Mesenteric fat pad (tissue), 1 donor: Measurements from ENCODE around the gene UBTD2. TPM values are rescaled to one million over a fixed set of nuclear protein-coding genes. Genes with fewer than 3 reads are reported as not detected.
A peak's percentile ranks its signal among the peaks of the same experiment; 100 is the strongest.
"Not testable (repeated sequence)": the region's sequence is repeated elsewhere in the genome, so short reads cannot be mapped to it uniquely, and the experiment has no call there.

Experiments
- DNase-seq: peaks from one replicate; pipeline ENCODE4 v3.0.0-alpha.2; 2020; ENCODE audit warnings: low spot score
- total RNA-seq: library from RNA; stranded (reverse); fragmentation: NEBNext Ultra II Directional; extraction: Animal tissue kit (Norgen Biotek cat#: 25700); gene quantifications from one replicate; pipeline ENCODE4 v1.2.1, GENCODE V29; 2021
- donor health status: DM: yes; HTN: yes; CAD: no.

Gene UBTD2
- total RNA-seq, 1 donor from 2014 or later = 13.0 TPM

DNA sequence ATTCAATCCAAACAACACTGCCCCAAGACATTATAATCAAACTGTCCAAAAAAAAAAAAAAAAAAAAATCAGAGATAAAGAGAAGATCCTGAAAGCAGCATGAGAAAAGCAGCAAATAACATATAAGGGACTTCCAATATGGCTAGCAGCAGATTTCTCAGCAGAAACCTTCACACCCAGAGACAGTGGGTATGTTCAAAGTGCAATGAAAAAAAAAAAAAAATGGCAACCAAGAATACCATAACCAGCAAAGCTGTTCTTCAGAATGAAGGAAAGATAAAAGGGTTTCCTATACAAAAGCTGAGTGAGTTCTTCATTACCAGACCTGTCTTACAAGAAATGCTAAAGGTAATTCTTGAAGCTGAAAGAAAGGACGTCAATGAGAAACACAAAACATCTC, 32.1 kb downstream of the UBTD2 start:
- DNase-seq = no peak

DNA sequence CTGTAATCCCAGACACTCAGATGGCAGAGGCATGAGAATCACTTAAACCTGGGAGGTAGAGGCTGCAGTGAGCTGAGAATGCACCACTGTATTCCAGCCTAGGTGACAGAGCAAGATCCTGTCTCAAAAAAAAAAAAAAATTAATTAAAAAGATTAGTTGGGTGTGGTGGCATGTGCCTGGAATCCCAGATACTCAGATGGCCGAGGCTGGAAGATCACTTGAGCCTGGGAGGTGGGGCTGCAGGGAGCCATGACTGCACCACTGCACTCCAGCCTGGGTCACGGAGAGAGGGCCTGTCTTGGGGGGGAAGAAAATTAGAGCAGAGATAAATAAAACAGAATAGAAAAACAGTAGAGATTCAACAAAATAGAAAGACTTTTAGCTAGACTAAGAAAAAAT, 34.9 kb downstream of the UBTD2 start:
- no peak for DNase-seq

DNA sequence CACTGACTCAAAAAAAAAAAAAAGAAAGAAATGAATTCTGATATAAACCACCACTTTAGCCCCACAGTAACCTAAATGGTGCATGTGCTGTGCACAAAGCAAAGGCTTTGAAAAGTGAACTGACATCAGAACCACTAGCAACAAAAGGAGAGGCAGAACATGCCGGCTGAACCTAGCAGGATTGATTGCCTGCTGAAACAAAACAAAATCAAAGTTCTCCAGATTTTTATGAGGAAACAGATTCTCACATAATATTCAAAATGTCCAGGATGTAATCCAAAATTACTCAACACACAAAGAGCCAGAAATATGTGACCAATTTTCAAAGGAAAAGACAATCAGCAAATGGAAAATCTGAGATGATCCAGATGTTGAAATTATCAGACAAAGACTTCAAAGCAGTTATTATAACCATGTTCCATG, 37.9 kb downstream of the UBTD2 start:
- DNase-seq = no peak

DNA sequence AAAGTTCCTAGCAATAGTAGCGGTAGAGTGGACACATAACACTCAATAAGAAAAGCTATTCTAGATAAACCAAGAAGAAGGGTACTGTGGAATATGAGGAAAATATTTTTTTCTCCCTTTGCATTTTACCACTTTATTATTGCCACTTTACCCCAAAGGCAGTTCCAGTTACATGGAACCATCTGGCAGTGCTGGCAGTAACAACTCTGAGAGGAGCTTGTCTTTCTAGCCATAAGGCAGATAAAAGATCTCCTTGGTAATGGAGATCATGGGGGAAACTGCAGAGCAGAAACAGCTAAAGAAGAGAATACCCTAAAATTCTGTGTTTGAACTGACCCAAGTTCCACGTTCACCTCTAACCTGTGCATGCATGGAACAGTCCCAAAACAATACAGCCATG, 38.5 kb downstream of the UBTD2 start:
- no peak for DNase-seq

DNA sequence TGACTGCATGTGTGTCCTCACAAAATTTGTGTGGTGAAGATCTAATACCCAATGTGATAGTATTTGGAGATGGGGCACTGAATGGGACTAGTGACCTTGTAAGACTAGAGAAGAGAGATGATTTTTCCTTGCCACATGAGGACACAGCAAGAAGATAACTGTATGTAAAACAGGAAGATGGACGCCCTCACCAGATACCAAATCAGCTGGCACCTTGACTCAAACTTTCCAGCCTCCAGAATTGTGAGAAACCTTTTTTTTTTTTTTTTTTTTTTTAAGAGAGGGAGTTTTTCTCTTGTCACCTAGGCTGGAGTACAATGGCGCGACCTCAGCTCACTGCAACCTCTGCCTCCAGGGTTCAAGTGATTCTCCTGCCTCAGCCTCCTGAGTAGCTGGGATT, 40.3 kb downstream of the UBTD2 start:
- DNase-seq = no peak

DNA sequence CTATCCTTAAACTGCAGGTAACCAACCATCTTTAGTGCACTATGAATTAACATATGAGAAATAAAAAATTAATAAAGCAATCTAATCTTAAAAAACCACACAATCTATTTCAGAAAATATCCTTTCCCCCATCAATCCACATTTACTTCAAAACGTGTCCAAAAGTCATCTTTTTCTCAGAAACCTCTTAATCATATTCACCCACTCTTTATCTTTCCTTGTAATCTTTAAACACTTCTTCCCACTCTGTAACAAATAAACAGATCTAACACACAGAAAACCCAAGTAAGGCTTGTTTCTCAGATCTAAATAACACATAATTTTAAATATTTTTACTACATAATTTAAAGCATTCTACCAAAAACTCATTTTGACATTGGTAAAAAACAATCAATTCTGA, 45.2 kb downstream of the UBTD2 start:
- no peak for DNase-seq

DNA sequence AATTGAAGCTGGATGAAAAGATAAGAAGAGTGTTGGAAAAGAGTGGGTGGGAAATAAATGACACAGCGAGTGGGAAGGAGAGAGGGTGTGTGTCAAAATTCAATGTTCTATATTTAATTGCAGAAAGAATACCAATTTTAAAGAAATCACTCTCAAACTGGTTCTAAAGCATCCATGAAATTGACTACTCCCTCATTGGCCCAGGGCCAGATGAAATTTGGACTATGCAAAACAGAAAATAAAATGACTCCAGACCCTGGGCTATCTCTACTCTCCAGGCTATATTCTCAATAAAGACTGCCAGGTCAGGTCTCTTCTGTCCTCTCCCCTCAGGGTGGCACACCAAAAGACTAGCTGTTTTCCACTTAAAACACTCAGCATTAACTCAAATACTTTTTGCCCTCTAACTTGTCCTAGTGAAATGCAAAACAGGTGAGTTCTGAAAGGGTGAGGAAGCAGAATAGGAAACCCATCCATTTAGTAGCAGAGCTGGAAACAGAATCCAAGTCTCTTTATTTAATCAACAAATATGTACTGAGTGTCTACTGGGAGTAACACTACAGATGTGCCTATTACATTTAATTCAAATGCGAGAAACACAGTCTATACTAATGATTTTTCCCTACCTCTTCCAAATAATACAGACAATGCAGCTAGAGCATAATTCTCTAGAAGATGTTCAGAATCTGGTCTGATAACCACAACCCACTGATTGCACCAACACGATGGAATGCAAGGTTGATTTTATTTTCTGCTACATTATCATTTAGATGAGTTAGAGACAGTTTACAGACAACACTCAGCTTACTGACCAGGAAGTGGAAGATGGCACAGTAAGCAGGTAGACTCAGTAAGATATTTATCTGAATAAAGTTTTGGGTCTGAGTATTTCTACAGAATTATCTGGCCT, 47.5 kb downstream of the UBTD2 start:
- no peak for DNase-seq

DNA sequence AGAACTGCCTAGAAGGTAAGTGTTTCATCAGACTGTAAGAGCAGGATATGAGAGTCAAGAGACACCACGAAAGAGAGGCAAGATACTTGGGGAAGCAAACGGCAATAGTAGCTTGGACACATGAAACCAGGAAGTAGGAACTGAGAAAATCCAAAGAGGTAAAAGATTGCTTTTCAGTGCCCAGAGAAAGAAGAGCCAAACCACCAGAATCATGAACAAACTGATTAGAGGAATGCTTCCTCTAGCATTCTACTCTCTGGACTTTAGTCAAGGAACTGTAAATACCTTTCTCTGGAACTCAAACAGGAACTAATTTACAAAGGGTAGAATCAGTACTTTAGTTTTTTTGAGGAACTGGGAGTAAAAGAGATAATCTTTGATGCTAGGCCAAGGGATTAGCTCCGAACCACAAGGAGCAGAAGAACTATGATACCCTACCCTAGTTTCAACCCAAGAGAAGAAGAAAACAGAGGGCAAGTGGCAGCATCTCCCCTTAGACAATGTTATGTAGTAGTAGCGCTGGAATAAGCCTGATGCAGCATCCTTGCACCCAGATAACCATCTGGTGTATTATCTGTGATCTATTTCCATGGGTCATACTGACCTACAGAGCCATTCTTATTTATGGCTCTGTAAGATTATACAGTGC, 48.3 kb downstream of the UBTD2 start:
- no peak for DNase-seq

DNA sequence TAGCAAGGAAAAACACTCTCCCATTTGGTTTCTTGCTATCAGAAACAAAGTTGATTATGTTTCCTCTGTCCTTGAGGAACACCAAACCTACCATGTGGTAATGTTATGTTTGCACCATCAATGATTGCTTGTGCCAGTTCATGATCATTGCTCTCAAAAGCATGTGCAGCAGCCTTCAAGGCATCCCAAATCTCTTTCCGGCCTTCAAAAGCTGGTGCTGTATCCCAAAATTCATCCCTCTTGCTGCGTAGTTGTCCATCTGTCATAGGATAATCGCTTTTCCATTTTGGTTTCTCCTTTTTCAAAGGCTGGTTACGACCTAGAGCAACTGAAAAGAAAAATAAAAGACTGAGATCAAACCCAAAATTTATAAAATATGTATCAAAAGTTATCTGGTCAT, 49.5 kb downstream of the UBTD2 start:
- DNase-seq = no peak

DNA sequence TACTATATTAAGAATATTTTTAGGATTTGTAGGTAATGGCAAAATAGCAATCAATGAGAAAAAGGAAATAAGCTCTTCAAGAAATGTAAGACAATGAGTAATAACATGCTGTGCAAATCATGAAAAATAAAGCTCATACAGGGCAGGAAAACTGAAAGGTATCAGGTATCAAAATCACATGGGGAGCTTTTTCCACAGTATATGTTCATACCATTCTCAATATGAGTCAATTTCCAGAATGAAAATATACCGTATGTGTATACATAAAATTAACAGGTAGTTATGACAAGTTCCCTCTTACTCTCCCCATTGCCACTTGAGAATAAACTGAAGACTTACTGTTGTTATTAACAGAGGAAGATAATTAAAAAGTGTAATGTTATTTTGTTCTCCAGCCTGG, 53.7 kb downstream of the UBTD2 start:
- DNase-seq = no peak

DNA sequence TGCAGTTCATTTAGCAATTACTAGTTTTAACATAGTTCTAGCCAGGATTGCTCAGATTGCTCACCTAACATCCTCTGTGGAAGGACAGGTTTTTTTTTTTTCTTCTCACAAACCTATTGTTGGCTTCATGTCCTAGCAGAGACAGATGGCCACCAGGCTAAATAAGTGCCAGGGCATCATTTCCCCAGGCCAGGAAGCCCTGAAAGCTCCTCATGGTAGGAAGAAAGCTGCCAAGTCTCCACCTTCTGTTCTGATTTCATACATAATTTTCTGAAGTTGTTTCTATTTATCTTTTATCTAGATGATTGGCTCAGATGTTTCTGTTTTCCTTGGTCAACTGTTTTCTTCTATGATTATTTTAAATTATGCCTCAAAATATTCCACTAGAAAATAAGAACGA, 58.6 kb downstream of the UBTD2 start:
- no peak for DNase-seq

DNA sequence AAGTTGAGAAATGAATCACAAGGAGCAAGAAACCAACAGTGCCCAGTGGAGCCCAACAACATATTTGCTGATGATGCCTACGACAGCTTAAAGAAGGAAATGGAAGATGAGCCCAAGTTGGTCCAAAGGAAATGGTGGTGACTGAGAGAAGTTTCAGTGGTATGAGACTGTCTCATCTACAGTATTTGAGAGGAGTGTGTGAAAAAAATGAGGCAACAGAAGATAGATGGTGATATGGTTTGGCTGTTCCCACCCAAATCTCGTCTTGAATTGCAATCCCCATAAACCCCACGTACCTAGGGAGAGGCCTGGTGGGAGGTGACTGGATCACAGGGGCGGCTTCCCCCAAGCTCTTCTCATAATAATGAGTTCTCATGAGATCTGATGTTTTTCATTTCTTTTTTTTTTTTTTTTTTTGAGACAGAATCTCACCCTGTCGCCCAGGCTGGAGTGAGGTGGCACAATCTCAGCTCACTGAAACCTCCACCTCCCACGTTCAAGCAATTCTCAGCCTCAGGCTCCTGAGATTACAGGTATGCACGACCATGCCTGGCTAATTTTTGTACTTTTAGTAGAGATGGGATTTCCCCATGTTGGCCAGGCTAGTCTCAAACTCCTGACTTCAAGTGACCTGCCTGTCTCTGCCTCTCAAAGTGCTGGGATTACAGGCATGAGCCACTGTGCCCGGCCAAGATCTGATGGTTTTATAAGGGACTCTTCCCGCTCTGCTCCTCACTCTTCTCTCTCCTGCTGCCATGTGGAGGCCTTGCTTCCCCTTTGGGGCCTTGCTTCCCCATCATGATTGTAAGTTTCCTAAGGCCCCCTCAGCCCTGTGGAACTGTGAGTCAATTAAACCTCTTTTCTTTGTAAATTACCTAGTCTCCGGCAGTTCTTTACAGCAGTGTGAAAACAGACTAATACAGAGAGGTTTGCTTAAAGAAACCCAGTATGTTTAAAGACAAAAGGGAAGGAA, 59.4 kb downstream of the UBTD2 start:
- no peak for DNase-seq

DNA sequence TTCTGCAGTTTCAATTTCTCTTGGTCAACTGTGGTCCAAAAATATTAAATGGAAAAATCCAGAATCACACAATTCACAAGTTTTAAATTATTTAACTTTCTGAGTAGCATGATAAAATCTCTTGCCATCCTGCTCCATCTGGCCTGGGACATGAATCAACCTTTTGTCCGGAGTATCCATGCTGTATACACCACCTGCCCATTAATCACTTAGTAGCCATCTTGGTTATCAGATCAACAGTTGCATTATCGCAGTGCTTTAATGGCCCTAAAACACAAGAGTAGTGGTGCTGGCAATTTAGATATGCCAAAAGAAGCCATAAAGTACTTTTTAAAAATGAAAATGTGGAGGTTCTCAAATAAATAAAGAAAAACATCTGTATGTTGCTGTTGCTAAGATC, 64.3 kb downstream of the UBTD2 start:
- no peak for DNase-seq

DNA sequence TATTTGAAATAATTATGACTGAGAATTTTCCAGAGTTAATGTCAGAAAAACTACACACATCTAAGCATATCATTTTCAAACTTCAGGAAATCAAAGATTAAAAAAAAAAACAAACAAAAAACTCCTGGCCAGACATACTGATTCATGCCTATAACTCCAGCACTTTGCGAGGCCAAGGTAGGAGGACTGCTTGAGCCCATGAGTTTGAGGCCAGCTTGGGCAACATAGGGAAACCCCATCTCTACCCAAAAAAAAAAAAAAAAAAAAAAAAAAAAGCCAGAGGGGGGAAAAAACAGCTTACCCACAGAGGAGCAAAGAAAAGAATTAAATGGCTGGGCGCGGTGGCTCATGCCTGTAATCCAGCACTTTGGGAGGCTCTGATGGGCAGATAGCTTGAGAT, 67.2 kb downstream of the UBTD2 start:
- DNase-seq = no peak

DNA sequence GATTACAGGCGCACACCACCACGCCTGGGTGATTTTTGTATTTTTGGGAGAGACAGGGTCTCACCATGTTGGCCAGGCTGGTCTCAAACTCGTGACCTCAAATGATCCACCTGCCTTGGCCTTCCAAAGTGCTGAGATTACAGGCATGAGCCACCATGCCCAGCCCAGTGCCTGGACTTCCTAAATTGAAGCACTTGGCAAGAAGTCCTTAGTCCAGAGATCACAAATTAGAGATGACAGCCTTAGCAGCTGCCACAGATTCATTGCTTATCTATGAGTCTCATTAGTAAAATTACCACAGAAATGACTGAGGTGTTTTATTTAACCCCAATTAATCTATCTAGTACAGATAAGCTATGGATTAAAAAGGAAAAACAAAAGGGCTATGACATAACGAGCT, 70.4 kb downstream of the UBTD2 start:
- no peak for DNase-seq

DNA sequence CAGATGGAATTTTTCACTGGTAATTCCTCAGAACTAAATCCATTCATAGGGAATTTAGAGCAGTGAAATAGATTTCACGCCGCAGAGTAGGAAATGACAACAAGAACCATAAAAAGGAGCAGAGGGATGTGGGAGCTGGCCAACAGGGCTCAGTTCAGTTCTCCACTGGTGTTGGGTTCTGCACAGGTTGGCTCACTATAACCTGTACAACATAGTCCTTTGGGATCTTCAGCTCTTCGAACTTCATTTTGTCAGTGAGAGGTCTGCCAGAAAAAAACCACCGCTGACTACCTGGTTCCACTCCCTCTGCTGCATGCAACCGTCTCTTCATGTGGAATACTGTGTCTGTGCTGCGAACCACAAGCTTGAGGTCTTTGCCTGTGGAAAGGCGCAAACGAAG, 71.9 kb downstream of the UBTD2 start:
- no peak for DNase-seq

DNA sequence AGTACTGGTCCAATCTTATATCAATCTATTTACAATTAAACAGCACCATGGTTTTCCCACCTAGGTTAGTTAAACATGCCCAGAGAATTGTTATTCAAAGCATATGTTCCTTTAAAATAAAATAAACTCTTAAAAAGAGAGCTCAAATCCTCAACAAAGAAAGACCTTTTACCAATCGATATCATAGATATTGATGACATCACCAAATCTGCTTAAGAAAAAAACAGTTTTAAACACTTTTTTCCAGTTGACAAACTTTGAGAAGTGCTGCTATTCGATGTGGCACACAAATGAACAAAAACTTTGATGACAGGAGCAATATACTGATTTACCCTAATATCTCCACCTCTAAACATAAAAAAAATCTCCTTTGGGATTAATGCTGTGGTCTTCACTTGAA, 73.8 kb downstream of the UBTD2 start:
- no peak for DNase-seq

DNA sequence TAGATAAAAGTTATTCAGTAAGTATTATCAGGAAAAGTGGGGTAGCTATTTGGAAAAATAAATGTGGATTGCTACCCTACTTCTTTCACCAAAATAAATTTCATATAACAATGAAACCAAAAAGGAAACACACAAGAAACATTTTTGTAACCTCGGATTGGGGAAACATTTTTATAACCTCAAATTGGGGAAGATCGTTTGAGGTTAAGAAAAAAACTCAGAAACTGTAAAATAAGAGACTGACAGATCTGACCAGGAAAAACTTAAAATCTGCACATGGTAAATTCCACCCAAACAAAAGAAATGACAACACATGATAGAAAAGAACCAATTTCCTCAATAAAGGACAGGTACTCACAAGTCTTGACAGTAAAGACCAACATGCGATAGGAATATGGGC, 76.1 kb downstream of the UBTD2 start:
- no peak for DNase-seq

DNA sequence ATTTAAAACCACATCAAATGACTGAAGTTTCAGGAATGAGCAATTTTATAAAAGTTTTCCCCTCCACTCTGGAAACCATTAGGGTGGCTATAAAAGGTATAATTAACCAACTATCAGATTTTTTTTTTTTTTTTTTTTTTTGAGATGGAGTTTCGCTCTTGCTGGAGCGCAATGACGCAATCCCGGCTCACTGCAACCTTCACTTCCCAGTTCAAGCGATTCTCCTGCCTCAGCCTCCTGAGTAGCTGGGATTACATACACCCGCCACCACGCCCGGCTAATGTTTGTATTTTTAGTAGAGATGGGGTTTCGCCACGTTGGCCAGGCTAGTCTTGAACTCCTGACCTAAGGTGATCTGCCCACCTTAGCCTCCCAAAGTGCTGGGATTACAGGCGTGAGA, 77.6 kb downstream of the UBTD2 start:
- not testable (repeated sequence) for DNase-seq

DNA sequence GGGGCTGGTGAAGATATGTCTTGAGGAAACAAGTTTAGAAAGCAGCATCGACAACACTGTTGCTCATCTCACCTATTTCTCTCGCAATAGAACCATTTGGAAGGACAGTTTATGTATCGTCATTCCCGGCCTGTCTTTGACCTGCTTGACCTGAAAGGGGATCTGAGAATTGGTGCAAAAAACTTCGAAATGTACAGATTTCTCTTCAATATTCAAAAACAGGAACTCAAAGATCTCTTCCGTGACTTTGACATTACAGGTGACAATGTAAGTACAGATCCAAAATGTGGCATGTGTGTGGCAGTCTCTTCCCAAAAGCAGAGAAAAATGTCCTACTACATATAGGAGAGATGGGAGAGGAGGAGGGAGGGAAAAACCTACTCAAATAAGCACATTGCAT, 83.1 kb downstream of the UBTD2 start:
- DNase-seq = no peak

DNA sequence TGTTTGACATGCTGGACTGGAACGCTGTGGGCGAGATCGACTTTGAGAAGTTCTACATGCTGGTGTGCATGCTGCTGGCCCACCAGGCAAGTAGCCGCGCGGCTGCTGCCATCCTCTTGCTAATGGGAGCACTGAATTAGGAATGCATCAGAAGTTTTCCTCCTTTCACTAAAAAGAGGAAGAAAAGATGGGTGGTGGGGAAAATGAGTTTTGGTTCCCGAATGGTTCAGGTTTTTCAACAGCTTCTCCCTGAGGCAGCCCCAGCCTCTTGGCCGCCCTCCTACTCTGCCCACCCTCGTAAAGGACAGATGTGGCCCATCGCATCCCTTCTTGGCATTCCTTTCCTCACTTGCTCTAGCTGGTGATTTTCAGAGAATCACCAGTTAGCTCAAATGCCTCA, 84.1 kb downstream of the UBTD2 start:
- peak; percentile 45 for DNase-seq

DNA sequence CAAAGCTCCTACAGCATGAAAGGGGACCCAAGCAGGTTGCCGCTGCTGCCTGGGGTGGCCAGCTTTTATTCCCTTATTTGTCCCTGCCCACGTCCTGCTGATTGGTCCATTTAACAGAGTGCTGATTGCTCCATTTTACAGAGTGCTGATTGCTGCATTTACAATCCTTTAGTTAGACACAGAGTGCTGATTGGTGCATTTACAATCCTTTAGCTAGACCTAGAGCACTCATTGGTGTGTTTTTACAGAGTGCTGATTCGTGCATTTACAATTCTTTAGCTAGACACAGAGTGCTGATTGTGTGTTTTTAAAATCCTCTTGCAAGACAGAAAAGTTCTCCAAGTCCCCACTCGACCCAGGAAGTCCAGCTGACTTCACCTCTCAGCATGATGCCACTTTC, 85.8 kb downstream of the UBTD2 start:
- DNase-seq = peak; percentile 20
